Measurements from ENCODE around the gene TRIP13.

DNA sequence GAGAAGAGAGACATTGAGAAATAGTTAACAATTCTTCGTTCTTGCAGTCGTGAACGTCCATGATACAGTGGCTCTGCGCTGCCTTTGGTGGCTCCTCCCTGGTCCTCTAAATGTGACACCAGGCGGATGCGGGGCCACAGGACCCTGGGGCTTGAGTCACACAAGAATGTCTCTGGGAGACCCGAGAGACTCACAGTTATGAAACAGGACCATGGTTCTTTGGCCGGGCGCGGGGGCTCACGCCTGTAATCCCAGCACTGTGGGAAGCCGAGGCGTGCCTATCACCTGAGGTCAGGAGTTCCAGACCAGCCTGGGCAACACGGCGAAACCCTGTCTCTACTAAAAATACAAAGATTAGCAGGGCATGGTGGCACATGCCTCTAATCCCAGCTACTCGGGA lies 41.1 kb upstream of the TRIP13 start:
- TF ChIP-seq, protein P1, sequence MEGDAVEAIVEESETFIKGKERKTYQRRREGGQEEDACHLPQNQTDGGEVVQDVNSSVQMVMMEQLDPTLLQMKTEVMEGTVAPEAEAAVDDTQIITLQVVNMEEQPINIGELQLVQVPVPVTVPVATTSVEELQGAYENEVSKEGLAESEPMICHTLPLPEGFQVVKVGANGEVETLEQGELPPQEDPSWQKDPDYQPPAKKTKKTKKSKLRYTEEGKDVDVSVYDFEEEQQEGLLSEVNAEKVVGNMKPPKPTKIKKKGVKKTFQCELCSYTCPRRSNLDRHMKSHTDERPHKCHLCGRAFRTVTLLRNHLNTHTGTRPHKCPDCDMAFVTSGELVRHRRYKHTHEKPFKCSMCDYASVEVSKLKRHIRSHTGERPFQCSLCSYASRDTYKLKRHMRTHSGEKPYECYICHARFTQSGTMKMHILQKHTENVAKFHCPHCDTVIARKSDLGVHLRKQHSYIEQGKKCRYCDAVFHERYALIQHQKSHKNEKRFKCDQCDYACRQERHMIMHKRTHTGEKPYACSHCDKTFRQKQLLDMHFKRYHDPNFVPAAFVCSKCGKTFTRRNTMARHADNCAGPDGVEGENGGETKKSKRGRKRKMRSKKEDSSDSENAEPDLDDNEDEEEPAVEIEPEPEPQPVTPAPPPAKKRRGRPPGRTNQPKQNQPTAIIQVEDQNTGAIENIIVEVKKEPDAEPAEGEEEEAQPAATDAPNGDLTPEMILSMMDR (IDR thresholded peaks at IDR 0.05): no peak
- TF ChIP-seq POLR2A (IDR thresholded peaks at IDR 0.05): no peak
